ENCODE measurements around the gene WFDC1.

The WFDC1 gene

DNA sequence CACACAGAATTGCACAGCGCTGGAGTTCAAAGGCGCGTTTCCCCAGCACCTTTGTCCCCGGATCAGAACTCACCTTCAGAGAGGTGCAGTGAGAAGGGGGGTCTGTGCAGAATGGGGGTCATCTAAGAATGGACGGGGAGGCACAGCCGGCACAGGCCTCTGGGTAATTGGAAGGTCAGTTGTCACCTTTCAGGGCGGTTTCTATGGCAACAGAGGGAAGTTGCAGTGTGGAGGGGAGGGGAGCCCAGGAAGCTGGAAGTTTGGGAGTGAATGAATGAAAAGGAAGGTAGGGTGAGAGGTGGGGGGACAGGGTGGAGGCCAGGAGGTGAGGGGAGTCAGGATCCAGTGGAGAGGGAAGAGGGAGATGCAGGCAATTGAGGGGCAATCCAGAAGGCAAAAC, 42.5 kb upstream of the WFDC1 start:
- H3K36me3 Mint-ChIP-seq (ENCODE audit: low read depth) = no peaks in the 10 kb centered on the region
- peaks cover 19% of the 10 kb centered on the region for H3K27me3 Mint-ChIP-seq (ENCODE audit: low read depth, poor library complexity)
- H3K4me3 Mint-ChIP-seq = no peak overlapping the region
- H3K9me3 Mint-ChIP-seq = peaks cover 10% of the 10 kb centered on the region
- no peak for DNase-seq
- TF ChIP-seq, protein P1, sequence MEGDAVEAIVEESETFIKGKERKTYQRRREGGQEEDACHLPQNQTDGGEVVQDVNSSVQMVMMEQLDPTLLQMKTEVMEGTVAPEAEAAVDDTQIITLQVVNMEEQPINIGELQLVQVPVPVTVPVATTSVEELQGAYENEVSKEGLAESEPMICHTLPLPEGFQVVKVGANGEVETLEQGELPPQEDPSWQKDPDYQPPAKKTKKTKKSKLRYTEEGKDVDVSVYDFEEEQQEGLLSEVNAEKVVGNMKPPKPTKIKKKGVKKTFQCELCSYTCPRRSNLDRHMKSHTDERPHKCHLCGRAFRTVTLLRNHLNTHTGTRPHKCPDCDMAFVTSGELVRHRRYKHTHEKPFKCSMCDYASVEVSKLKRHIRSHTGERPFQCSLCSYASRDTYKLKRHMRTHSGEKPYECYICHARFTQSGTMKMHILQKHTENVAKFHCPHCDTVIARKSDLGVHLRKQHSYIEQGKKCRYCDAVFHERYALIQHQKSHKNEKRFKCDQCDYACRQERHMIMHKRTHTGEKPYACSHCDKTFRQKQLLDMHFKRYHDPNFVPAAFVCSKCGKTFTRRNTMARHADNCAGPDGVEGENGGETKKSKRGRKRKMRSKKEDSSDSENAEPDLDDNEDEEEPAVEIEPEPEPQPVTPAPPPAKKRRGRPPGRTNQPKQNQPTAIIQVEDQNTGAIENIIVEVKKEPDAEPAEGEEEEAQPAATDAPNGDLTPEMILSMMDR (IDR thresholded peaks at IDR 0.05) = no peak
- H3K4me1 Mint-ChIP-seq = peaks cover 35% of the 10 kb centered on the region
- H3K27ac Mint-ChIP-seq = no peak overlapping the region

DNA sequence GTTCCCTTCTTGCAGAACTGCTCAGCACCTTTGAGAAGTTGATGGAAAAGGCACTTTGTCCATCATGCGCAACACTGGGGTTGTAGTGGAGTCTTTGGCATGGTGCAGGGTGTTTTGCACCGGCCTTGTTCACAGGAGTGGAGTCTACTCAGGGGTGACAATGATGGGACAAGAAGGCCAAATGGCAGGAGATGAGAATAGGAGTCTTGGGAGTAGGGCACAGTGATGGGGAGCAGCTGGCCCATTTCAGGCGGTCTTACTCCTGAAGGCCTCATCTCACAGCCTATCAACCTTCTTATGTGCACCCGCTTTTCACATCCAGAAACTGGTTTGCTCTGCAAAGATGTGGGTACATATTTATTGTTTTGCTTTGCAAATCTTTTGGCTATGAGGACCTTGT, 41.5 kb upstream of the WFDC1 start:
- TF ChIP-seq, protein P1 (IDR thresholded peaks at IDR 0.05) = no peak
- peaks cover 30% of the 10 kb centered on the region for H3K4me1 Mint-ChIP-seq

DNA sequence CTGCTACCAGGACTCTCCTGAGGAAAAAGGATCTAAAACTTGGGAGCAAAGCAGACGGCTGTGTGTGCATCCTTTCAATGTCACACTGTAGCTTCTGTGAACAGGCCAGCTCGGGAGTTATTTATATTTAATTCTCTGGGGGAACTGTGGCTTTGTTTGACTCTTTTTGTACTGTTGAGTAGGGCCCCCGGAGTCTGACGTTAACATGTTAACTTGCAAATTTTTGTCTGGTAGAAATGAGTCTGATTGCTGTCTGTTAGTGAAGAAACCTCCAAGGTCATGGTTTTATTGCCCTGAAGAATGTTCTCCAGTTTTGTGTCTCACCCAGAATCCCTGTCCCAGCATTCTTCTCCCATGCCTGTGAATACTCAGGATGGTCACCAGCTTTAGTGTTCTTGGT, 40.6 kb upstream of the WFDC1 start:
- no peak for DNase-seq
- no peaks in the 10 kb centered on the region for H3K36me3 Mint-ChIP-seq (ENCODE audit: low read depth)
- peak overlapping the region; percentile 46 for H3K27ac Mint-ChIP-seq
- H3K27me3 Mint-ChIP-seq (ENCODE audit: low read depth, poor library complexity) = peaks cover 15% of the 10 kb centered on the region
- TF ChIP-seq, protein P1 (IDR thresholded peaks at IDR 0.05) = no peak
- peaks cover 39% of the 10 kb centered on the region for H3K4me1 Mint-ChIP-seq
- H3K4me3 Mint-ChIP-seq = no peak overlapping the region
- peaks cover 18% of the 10 kb centered on the region for H3K9me3 Mint-ChIP-seq

More for the DNA sequence above, 41.5 kb upstream of the WFDC1 start:
- Mint-ChIP-seq H3K27ac (no peak overlapping the region), H3K36me3 (ENCODE audit: low read depth) (no peaks in the 10 kb centered on the region), H3K4me3 (no peak overlapping the region), H3K9me3 (peaks cover 10% of the 10 kb centered on the region), H3K27me3 (ENCODE audit: low read depth, poor library complexity) (peaks cover 15% of the 10 kb centered on the region)
- no peak for DNase-seq

DNA sequence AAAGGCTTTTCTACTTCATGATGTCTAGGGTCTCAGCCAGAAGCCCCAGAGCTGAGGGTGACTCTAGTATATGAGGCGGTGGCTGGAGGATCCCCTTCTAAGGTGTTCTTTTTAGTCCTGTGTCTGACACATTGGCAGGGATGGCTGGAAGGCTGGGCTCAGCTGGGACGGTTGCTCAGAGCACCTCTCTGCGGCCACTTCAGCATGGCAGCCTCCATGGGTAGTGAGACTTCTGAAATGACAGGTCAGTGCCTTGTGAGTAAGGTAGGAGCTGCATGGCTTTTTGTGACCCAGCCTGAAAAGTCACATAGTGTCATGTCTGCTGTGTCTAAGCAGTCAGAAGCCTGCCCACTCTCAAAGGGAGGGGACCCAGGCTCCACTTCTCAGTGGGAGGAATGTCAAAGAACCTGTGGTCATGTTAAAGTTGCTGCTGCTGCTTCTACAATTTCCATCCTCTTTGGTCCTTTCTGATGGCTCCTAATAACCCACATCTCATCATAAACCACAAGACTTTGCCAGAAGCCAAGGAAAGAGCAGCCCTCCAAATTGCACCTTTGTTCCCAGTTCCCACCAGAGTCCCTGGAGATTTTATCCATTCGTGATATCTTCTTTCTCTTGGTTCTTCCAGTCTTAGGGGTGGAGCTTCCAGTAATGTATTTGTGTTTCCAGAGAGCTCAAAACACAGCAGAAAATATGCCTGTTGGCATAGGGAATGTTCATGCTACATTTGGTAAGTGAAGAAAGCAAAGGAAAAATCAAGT, 39.4 kb upstream of the WFDC1 start:
- Mint-ChIP-seq H3K27ac (no peak overlapping the region), H3K27me3 (ENCODE audit: low read depth, poor library complexity) (peaks cover 26% of the 10 kb centered on the region), H3K36me3 (ENCODE audit: low read depth) (no peaks in the 10 kb centered on the region), H3K9me3 (peaks cover 19% of the 10 kb centered on the region), H3K4me3 (no peak overlapping the region), H3K4me1 (peaks cover 41% of the 10 kb centered on the region)
- TF ChIP-seq, protein P1 (IDR thresholded peaks at IDR 0.05) = no peak
- no peak for DNase-seq

DNA sequence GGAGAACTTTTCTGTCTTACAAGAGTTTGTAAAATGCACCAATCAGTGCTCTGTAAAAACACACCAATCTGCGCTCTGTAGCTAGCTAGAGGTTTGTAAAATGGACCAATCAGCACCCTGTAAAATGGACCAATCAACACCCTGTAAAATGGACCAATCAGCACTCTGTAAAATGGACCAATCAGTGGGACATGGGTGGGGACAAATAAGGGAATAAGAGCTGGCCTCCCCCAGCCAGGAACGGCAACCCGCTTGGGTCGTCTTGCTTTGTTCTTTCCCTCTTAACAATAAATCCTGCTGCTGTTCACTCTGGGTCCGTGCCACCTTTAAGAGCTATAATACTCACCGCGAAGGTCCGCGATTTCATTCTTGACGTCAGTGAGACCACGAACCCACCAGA, 36.4 kb upstream of the WFDC1 start:
- H3K36me3 Mint-ChIP-seq (ENCODE audit: low read depth) = no peaks in the 10 kb centered on the region
- H3K27ac Mint-ChIP-seq = no peak overlapping the region
- no peak for DNase-seq
- H3K27me3 Mint-ChIP-seq (ENCODE audit: low read depth, poor library complexity) = peaks cover 20% of the 10 kb centered on the region
- H3K4me1 Mint-ChIP-seq = peaks cover 27% of the 10 kb centered on the region
- H3K9me3 Mint-ChIP-seq = peaks cover 19% of the 10 kb centered on the region
- TF ChIP-seq, protein P1 (IDR thresholded peaks at IDR 0.05) = no peak
- H3K4me3 Mint-ChIP-seq = no peak overlapping the region

DNA sequence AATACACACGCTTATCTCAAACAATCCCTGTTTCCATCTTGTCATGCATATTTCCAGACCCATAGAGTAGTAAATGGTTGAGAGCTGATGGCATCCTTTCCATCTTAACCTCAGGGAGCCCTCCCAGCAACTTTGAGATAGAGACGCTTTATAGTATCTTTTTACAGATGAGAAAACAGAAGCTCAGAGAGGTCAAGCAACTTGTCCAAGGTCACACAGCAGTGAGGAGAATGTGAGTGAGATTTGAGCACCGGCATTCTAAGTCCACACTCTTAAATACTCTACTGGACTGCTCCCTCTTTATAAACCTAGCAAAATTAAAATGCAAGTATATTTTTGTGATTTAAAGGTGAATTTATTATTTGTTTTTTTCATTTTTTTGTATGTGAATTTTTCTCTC, 35.0 kb upstream of the WFDC1 start:
- Mint-ChIP-seq H3K36me3 (ENCODE audit: low read depth) (no peaks in the 10 kb centered on the region), H3K4me3 (no peak overlapping the region), H3K27me3 (ENCODE audit: low read depth, poor library complexity) (peaks cover 30% of the 10 kb centered on the region), H3K9me3 (peaks cover 15% of the 10 kb centered on the region), H3K27ac (no peak overlapping the region), H3K4me1 (peaks cover 18% of the 10 kb centered on the region)
- TF ChIP-seq, protein P1 (IDR thresholded peaks at IDR 0.05) = no peak
- DNase-seq = no peak
